GM12878 (cell line): ENCODE measurements around the gene COL5A1. TPM values are rescaled to one million over a fixed set of nuclear protein-coding genes. Genes with fewer than 3 reads are reported as not detected.

Source experiments
- ATAC-seq: fragments of 200-7000 bp; cut with Tn5 transposase; 3 replicates; pipeline ENCODE4 v1.9.1; 2020; ENCODE audit warnings: mild to moderate bottlenecking, moderate library complexity
- BruUV-seq: library from RNA; stranded (reverse); fragments of 400-500 nt; replicated peaks from 2 replicates; lab custom pipeline; 2021; lab: Mats Ljungman, UMichigan
- CTCF ChIA-PET: fragments of 300-600 bp; sonication (Branson Sonifier 250); formaldehyde crosslinking; extraction: SDS; loops from one replicate; lab custom pipeline; 2021; ENCODE audit warnings: inconsistent platforms; lab: Yijun Ruan, JAX
- POLR2A ChIA-PET: fragments of 350-600 bp; formaldehyde crosslinking; extraction: SDS; loops from one replicate; lab custom pipeline; 2021; ENCODE audit warnings: inconsistent platforms; lab: Charles Lee
- RAD21 ChIA-PET: fragments of 300-600 bp; sonication (Branson Sonifier 250); formaldehyde crosslinking; loops from one replicate; lab custom pipeline; 2023; ENCODE audit warnings: antibody characterized with exemption; ENCODE audit not compliant: unreplicated experiment; lab: Charles Lee
- SMC1A ChIA-PET: fragments of 300-600 bp; sonication (Branson Sonifier 250); formaldehyde crosslinking; loops from one replicate; lab custom pipeline; 2023; ENCODE audit not compliant: unreplicated experiment, uncharacterized antibody; lab: Charles Lee
- DNase-seq: peaks from one replicate; pipeline ENCODE4 v3.0.0-alpha.2; 2011; ENCODE audit warnings: low read depth, low spot score
- FAIRE-seq: peaks from 3 replicates; lab custom pipeline; 2011; peaks lifted over from hg19 to GRCh38; lab: Jason Lieb, UNC
- H2AFZ ChIP-seq: 2 replicates; pipeline ENCODE4 v1.6.0; 2011; ENCODE audit warnings: low read depth, low read length, control low read depth; ENCODE audit not compliant: control insufficient read depth
- H3K27ac ChIP-seq: 2 replicates; pipeline ENCODE4 v1.5.1; 2011; ENCODE audit warnings: control low read depth; ENCODE audit not compliant: control insufficient read depth, insufficient read depth
- H3K27me3 ChIP-seq, 2 experiments: replicated peaks in 1 of 2; 2 replicates each; pipeline versions ENCODE4 v1.6.0 to v1.6.1; 2011; ENCODE audit warnings: low read length in 1 of 2; ENCODE audit not compliant: control insufficient read depth in 2 of 2, insufficient read depth in 2 of 2
- H3K36me3 ChIP-seq, 2 experiments: 2 replicates each; pipeline ENCODE4 v1.5.1; 2011; ENCODE audit warnings: low read length in 1 of 2; ENCODE audit not compliant: control insufficient read depth in 2 of 2, insufficient read depth in 2 of 2
- H3K4me1 ChIP-seq: 2 replicates; pipeline ENCODE4 v1.6.1; 2011; ENCODE audit warnings: mild to moderate bottlenecking, low read length, moderate library complexity, mixed read lengths; ENCODE audit not compliant: control insufficient read depth, insufficient read depth
- H3K4me2 ChIP-seq: 2 replicates; pipeline ENCODE4 v1.6.0; 2011; ENCODE audit warnings: control low read depth; ENCODE audit not compliant: control insufficient read depth, insufficient read depth
- H3K4me3 ChIP-seq: fragments of 200-600 bp; sonication (generic); 2 replicates; pipeline ENCODE4 v1.5.1; 2016
- H3K79me2 ChIP-seq: 2 replicates; pipeline ENCODE4 v1.6.0; 2011; ENCODE audit warnings: low read length; ENCODE audit not compliant: control insufficient read depth, insufficient read depth
- H3K9ac ChIP-seq: 2 replicates; pipeline ENCODE4 v1.8.0; 2011; ENCODE audit warnings: low read length, control low read depth, mixed read lengths; ENCODE audit not compliant: control insufficient read depth, insufficient read depth
- H3K9me3 ChIP-seq: replicated peaks from 3 replicates; pipeline ENCODE4 v1.5.1; 2011; ENCODE audit warnings: mild to moderate bottlenecking, low read length; ENCODE audit not compliant: control insufficient read depth, insufficient read depth
- H4K20me1 ChIP-seq: 2 replicates; pipeline ENCODE4 v1.6.0; 2011; ENCODE audit not compliant: control insufficient read depth, insufficient read depth
- BHLHE40 ChIP-seq, 2 experiments: fragments of 450-650 bp in 1 of 2; IDR thresholded peaks; 2 replicates each; pipeline ENCODE4 v1.6.1; 2011 to 2017; ENCODE audit warnings: low read depth in 2 of 2, borderline replicate concordance in 1 of 2, improper control_type of control experiment in 1 of 2, low read length in 1 of 2, mild to moderate bottlenecking in 1 of 2
- HCFC1 ChIP-seq: fragments of 150-350 bp; IDR thresholded peaks from 2 replicates; pipeline ENCODE4 v1.6.1; 2014; ENCODE audit warnings: low read length
- HDAC6 ChIP-seq: fragments of 200-600 bp; sonication (generic); IDR thresholded peaks from one replicate; pipeline ENCODE4 v1.8.0; 2017; ENCODE audit warnings: antibody characterized with exemption; ENCODE audit not compliant: unreplicated experiment
- KDM1A ChIP-seq: fragments of 200-600 bp; sonication (generic); IDR thresholded peaks from 2 replicates; pipeline ENCODE4 v1.6.1; 2016; ENCODE audit warnings: borderline replicate concordance
- POLR2AphosphoS5 ChIP-seq: IDR thresholded peaks from 2 replicates; pipeline ENCODE4 v1.6.1; 2011; ENCODE audit warnings: mild to moderate bottlenecking, low read length, inconsistent platforms
- RAD21 ChIP-seq: IDR thresholded peaks from 2 replicates; pipeline ENCODE4 v1.6.1; 2011; ENCODE audit warnings: mild to moderate bottlenecking, low read depth, low read length, moderate library complexity; ENCODE audit not compliant: insufficient read depth
- SMARCA5 ChIP-seq: fragments of 450-650 bp; IDR thresholded peaks from 2 replicates; pipeline ENCODE4 v1.6.1; 2017; ENCODE audit warnings: mild to moderate bottlenecking
- TCF7 ChIP-seq: IDR thresholded peaks from 2 replicates; pipeline ENCODE4 v1.6.1; 2014; ENCODE audit warnings: antibody characterized with exemption, borderline replicate concordance
- YBX1 ChIP-seq: fragments of 450-650 bp; IDR thresholded peaks from 2 replicates; pipeline ENCODE4 v1.6.1; 2016; ENCODE audit warnings: antibody characterized with exemption
- ZNF207 ChIP-seq: fragments of 450-650 bp; IDR thresholded peaks from 2 replicates; pipeline ENCODE4 v1.6.1; 2014; ENCODE audit warnings: antibody characterized with exemption, mild to moderate bottlenecking, borderline replicate concordance
- ZZZ3 ChIP-seq: IDR thresholded peaks from 2 replicates; pipeline ENCODE4 v1.6.1; 2011; ENCODE audit warnings: low read depth; ENCODE audit not compliant: control insufficient read depth, insufficient read length
- WGBS: methylation state at CpG from one replicate; pipeline ENCODE4 v1.1.6; 2016; ENCODE audit warnings: low lambda C conversion rate; ENCODE audit not compliant: insufficient replicate concordance, insufficient coverage; ENCODE audit errors: missing lambda C conversion rate; 5-methylcytosine and 5-hydroxymethylcytosine counted together
- in situ Hi-C: fragments of 300-500 bp; cut with MboI; formaldehyde crosslinking; loops from 9 replicates; pipeline ENCODE4 v1.14.3; 2018; ENCODE audit warnings: mixed read lengths
- intact Hi-C: fragments of 100-400 bp; cut with micrococcal nuclease; formaldehyde crosslinking; loops from one replicate; pipeline ENCODE4 v1.14.2; 2022; ENCODE audit not compliant: unreplicated experiment
- polyA plus RNA-seq, 11 experiments: library from polyadenylated mRNA; depleted of rRNA in 4 of 11; unstranded in 6 of 11; stranded (reverse) in 5 of 11; fragments of >200 nt; fragmentation: Nextera tagmentation in 4 of 11; fragmentation: Illumina TruSeq in 1 of 11; extraction: Ambion mirVana in 4 of 11; extraction: Trizol in 1 of 11; gene quantifications; 1 replicate in 1 of 11; 2 replicates in 10 of 11; pipeline versions ENCODE4 v1.2.1 to v1.2.3, GENCODE V29; 2011 to 2016; ENCODE audit warnings: inconsistent platforms in 2 of 11, missing spikeins in 2 of 11, low read depth in 1 of 11
- total RNA-seq, 4 experiments: library from RNA; depleted of rRNA in 3 of 4; stranded (reverse); fragments of >200 nt in 3 of 4; fragmentation: Illumina TruSeq in 1 of 4; extraction: Trizol in 1 of 4; gene quantifications; 2 replicates each; pipeline versions ENCODE4 v1.2.1 to v1.2.3, GENCODE V29; 2013 to 2021
- TF ChIP-seq, protein P1 (sequence below): fragments of 450-650 bp; IDR thresholded peaks from 2 replicates; pipeline ENCODE4 v1.6.1; 2016; ENCODE audit warnings: mild to moderate bottlenecking
- TF ChIP-seq, protein P2 (sequence below): IDR thresholded peaks from 2 replicates; pipeline ENCODE4 v1.6.1; 2012; ENCODE audit warnings: low read length, inconsistent platforms
- TF ChIP-seq, protein P3 (sequence below): fragments of 450-650 bp; IDR thresholded peaks from 2 replicates; pipeline ENCODE4 v1.6.1; 2017; ENCODE audit warnings: borderline replicate concordance
- TF ChIP-seq, protein P4 (sequence below): IDR thresholded peaks from 2 replicates; pipeline ENCODE4 v1.6.1; 2012; ENCODE audit warnings: low read depth, low read length, improper control_type of control experiment

The COL5A1 gene
- total and polyA plus RNA-seq, 10 of the 15 experiments (the other 5 are each of a cell fraction or from before 2014, with no cell fraction given), result under 0.01 to 0.15 (median 0.13) TPM; not detected in 4

DNA sequence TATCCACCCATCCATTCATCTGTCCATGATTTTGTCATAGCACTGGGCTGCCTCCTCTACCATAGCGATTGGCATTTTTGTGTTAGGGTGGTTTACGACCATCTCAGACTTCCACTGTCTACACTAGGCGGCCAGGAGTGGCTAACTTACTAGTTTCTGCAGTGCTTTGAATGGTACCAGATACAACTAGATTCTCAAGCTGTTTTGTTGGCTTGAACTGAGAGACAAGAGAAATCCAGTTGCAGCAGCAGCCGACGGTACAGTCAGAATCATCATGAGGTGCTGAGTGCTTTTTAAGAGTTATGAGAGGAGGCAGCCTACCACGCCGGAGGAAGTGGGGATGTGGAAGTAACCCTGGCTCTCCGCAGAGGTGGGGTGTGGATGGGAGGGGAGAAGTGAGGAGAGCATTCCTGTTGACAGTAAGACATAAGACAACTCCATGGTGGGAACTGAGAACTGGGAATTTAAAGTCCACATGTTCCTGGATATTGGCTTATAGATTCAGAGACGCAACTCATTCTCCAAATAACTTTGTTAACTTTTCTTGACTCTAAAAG, 27.9 kb downstream of the COL5A1 start:
- Histone ChIP-seq H3K4me1 (no peaks in the 10 kb centered on the region), H4K20me1 (no peaks in the 10 kb centered on the region), H2AFZ (no peak overlapping the region), H3K9me3 (no peaks in the 10 kb centered on the region), H3K27ac (no peak overlapping the region), H3K27me3 (no peaks in the 10 kb centered on the region), H3K9ac (no peak overlapping the region), H3K79me2 (no peaks in the 10 kb centered on the region), H3K4me3 (no peak overlapping the region), H3K4me2 (no peak overlapping the region), H3K36me3 (no peaks in the 10 kb centered on the region)
- no TSS peak for BruUV-seq
- no peak for FAIRE-seq
- intact Hi-C loops, result no loop called here
- RAD21 ChIA-PET, result no interaction called here
- SMC1A ChIA-PET, result no interaction called here
- in situ Hi-C loops, result no loop called here
- DNase-seq, result no peak
- POLR2A ChIA-PET, result no interaction called here
- no peak for ATAC-seq
- TF ChIP-seq KDM1A (no peak), TCF7 (no peak)
- 47% methylated on average over 9 of the region's 9 CpGs for WGBS
- CTCF ChIA-PET, result no interaction called here

DNA sequence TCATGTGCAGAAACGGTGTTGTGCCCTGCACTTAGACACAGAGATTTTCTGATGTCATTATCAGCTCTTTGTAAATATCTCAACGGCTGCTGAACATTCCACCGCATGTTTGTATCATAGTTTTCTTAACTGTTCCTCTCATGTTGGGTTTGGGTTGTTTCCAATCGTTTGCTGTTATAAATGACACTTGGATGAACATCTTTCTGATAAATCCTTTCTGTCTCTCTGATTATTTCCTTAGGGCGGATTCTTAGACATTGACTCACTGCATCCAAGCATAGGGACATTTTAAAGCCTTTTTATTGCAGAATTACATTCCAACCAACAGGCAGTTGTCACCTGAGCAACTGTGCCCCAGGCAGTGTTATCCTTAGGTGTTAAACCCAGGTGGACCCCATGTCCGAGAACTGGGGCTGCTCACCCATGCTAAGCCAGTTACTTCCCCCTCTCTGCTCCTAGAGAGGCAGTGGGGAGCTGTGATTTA, 28.5 kb downstream of the COL5A1 start:
- in situ Hi-C loops, result no loop called here
- POLR2A ChIA-PET, result no interaction called here
- FAIRE-seq (no peak), DNase-seq (no peak), ATAC-seq (no peak)
- intact Hi-C loops, result no loop called here
- H3K9me3 ChIP-seq, result no peaks in the 10 kb centered on the region
- SMC1A ChIA-PET, result no interaction called here
- no peaks in the 10 kb centered on the region for H4K20me1 ChIP-seq
- H2AFZ ChIP-seq, result no peak overlapping the region
- H3K79me2 ChIP-seq, result no peaks in the 10 kb centered on the region
- H3K4me3 ChIP-seq, result no peak overlapping the region
- RAD21 ChIA-PET, result no interaction called here
- CTCF ChIA-PET, result no interaction called here
- no peaks in the 10 kb centered on the region for H3K27me3 ChIP-seq
- WGBS, result 16% methylated on average over 6 of the region's 6 CpGs
- H3K36me3 ChIP-seq, result no peaks in the 10 kb centered on the region
- no peaks in the 10 kb centered on the region for H3K4me1 ChIP-seq
- H3K4me2 ChIP-seq, result no peak overlapping the region
- no peak overlapping the region for H3K27ac ChIP-seq
- BruUV-seq, result no TSS peak
- no peak overlapping the region for H3K9ac ChIP-seq
- TF ChIP-seq HDAC6, result no peak
- TF ChIP-seq YBX1, result no peak
- TF ChIP-seq, protein P1, sequence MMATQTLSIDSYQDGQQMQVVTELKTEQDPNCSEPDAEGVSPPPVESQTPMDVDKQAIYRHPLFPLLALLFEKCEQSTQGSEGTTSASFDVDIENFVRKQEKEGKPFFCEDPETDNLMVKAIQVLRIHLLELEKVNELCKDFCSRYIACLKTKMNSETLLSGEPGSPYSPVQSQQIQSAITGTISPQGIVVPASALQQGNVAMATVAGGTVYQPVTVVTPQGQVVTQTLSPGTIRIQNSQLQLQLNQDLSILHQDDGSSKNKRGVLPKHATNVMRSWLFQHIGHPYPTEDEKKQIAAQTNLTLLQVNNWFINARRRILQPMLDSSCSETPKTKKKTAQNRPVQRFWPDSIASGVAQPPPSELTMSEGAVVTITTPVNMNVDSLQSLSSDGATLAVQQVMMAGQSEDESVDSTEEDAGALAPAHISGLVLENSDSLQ, result no peak
- TF ChIP-seq HCFC1, result no peak
- TF ChIP-seq SMARCA5, result no peak
- TF ChIP-seq, protein P2, sequence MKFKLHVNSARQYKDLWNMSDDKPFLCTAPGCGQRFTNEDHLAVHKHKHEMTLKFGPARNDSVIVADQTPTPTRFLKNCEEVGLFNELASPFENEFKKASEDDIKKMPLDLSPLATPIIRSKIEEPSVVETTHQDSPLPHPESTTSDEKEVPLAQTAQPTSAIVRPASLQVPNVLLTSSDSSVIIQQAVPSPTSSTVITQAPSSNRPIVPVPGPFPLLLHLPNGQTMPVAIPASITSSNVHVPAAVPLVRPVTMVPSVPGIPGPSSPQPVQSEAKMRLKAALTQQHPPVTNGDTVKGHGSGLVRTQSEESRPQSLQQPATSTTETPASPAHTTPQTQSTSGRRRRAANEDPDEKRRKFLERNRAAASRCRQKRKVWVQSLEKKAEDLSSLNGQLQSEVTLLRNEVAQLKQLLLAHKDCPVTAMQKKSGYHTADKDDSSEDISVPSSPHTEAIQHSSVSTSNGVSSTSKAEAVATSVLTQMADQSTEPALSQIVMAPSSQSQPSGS, result no peak
- TF ChIP-seq ZZZ3, result no peak
- TF ChIP-seq BHLHE40 (IDR thresholded peaks at IDR 0.05; ENCODE audit: borderline replicate concordance in 1 of 2, low read depth in 2 of 2, low read length in 1 of 2), result no peak
- TF ChIP-seq POLR2AphosphoS5, result no peak
- TF ChIP-seq, protein P3, sequence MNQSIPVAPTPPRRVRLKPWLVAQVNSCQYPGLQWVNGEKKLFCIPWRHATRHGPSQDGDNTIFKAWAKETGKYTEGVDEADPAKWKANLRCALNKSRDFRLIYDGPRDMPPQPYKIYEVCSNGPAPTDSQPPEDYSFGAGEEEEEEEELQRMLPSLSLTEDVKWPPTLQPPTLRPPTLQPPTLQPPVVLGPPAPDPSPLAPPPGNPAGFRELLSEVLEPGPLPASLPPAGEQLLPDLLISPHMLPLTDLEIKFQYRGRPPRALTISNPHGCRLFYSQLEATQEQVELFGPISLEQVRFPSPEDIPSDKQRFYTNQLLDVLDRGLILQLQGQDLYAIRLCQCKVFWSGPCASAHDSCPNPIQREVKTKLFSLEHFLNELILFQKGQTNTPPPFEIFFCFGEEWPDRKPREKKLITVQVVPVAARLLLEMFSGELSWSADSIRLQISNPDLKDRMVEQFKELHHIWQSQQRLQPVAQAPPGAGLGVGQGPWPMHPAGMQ, result no peak
- TF ChIP-seq, protein P4, sequence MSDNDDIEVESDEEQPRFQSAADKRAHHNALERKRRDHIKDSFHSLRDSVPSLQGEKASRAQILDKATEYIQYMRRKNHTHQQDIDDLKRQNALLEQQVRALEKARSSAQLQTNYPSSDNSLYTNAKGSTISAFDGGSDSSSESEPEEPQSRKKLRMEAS, result no peak
- no peak for TF ChIP-seq RAD21
- TF ChIP-seq ZNF207, result no peak
